Measurements from ENCODE around the gene GOLGA6L10. TPM values are rescaled to one million over a fixed set of nuclear protein-coding genes. Genes with fewer than 3 reads are reported as not detected.
"Not testable (repeated sequence)": the region's sequence is repeated elsewhere in the genome, so short reads cannot be mapped to it uniquely, and the experiment has no call there.

The GOLGA6L10 gene
- total RNA-seq, 4 donors from 2014 or later: 0.41 to 1.5 (median 0.46) TPM

DNA sequence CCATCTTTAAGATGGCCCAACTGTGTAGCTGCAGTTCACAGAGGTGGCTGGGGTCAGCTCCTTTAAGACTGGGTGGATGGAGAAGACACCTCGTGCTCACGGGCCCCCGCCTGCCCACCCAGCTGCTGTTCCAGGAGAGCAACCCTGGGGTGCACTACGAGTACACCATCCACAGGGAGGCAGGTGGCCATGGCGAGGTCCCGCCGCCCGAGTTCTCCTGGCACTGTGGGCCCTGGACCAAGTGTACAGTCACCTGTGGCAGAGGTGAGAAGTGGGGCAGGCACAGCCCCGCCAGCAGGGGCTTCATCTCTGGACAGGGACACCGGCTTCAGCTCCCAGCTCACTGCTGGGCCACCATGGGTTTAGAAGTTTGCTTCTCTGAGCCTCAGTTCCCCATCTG lies 26.8 kb downstream of the GOLGA6L10 start:
- H3K9me3 ChIP-seq; in situ Hi-C loops (cut with MboI; ENCODE audit: low sequenced_read_pairs in 4 of 4); H3K36me3 ChIP-seq; intact Hi-C loops (cut with DNase I; ENCODE audit: low total_unique reads); H3K27ac ChIP-seq; H3K4me3 ChIP-seq; H3K27me3 ChIP-seq; DNase-seq; ATAC-seq; H3K4me1 ChIP-seq: not testable (repeated sequence)

DNA sequence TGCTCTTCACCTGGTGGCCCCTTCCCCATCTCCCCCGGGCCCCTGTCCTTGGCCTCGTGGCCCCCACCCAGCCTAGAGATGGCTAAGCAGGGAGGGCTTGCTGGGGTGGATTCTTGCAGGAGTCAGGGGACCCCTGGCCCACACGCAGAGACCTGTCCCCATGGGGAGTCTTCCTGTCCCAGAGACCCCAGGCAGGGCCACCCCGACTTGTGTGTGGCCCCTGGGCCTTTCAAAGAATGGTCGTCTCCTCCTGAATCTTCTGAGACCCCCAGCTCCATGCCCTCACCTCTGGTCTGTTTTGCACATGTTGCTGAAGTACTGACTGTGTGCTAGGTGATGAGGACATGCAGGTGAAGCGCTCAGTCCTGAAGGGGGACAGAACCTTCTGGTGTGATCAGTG lies 28.4 kb downstream of the GOLGA6L10 start:
- H3K4me3 ChIP-seq; ATAC-seq; H3K4me1 ChIP-seq; intact Hi-C loops (cut with DNase I; ENCODE audit: low total_unique reads); DNase-seq; H3K9me3 ChIP-seq; H3K27me3 ChIP-seq; in situ Hi-C loops (cut with MboI; ENCODE audit: low sequenced_read_pairs in 4 of 4); H3K27ac ChIP-seq; H3K36me3 ChIP-seq: not testable (repeated sequence)

- H3K27ac ChIP-seq; ATAC-seq; in situ Hi-C loops (cut with MboI; ENCODE audit: low sequenced_read_pairs in 4 of 4); H3K4me1 ChIP-seq; intact Hi-C loops (cut with DNase I; ENCODE audit: low total_unique reads); DNase-seq; H3K36me3 ChIP-seq; H3K4me3 ChIP-seq; H3K27me3 ChIP-seq; H3K9me3 ChIP-seq: not testable (repeated sequence)
Measured at GRCh38 chr15:82319522-82320278, 29.6 kb downstream of the GOLGA6L10 start.

DNA sequence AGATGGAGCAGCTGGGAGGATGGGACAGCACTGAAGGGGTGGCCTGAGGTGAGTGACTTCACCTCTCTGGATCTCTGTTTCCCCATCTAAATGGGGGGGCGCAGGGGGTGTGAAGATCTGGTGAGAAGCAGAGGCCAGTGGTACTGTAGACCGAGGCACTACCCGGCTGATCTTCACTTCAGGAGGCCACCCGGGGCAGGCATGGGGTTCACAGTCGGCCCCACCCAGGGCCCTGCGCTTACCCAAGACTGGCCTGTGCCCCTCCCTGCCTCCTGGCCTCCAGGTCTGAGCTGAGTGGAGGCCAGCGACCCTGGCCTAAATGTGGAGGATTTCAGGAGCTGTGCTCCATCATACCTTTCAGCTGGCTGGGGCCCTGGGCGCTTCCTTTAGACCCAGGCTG lies 31.0 kb downstream of the GOLGA6L10 start:
- peak in 1 of 2 donors; percentile 12 for ATAC-seq
- H3K27me3 ChIP-seq; H3K4me1 ChIP-seq; DNase-seq; H3K27ac ChIP-seq; in situ Hi-C loops (cut with MboI; ENCODE audit: low sequenced_read_pairs in 4 of 4); H3K9me3 ChIP-seq; H3K36me3 ChIP-seq; H3K4me3 ChIP-seq; intact Hi-C loops (cut with DNase I; ENCODE audit: low total_unique reads): not testable (repeated sequence)

DNA sequence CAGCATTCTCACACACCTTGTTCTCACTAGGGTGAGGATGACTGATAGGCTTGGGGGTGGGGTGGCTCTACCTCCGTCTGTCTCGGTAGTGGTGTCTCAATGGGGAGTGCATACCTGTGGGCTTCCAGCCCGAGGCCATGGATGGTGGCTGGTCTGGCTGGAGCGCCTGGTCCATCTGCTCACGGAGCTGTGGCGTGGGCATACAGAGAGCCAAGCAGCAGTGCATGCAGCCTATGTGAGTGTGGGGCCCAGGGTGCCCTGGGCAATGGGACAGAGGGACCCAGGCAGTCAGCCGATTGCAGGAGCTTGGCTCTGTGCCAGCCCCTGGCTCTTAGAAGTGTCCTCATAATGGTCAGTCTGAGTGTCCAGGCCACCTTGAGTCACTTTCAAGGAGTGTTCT lies 31.8 kb downstream of the GOLGA6L10 start:
- H3K36me3 ChIP-seq; H3K4me1 ChIP-seq; H3K27ac ChIP-seq; H3K27me3 ChIP-seq; H3K9me3 ChIP-seq; ATAC-seq; H3K4me3 ChIP-seq; intact Hi-C loops (cut with DNase I; ENCODE audit: low total_unique reads); DNase-seq; in situ Hi-C loops (cut with MboI; ENCODE audit: low sequenced_read_pairs in 4 of 4): not testable (repeated sequence)

GRCh38 chr15:82317091-82317489 lies 32.2 kb downstream of the GOLGA6L10 start:
- no peak overlapping the region for H3K27ac ChIP-seq
- no peak overlapping the region for H3K4me3 ChIP-seq
- TF ChIP-seq CTCF (IDR thresholded peaks at IDR 0.05 in 4 of 5, conservative IDR thresholded peaks at IDR 0.05 in 1 of 5) (no peak), POLR2A (IDR thresholded peaks at IDR 0.05) (no peak)
- no peaks in the 10 kb centered on the region for H3K9me3 ChIP-seq
- DNase-seq: no peak
- no peak for ATAC-seq
- in situ Hi-C loops (cut with MboI; ENCODE audit: low sequenced_read_pairs in 4 of 4): no loop called here
- H3K4me1 ChIP-seq: no peaks in the 10 kb centered on the region
- intact Hi-C loops (cut with DNase I; ENCODE audit: low total_unique reads): no loop called here
- no peaks in the 10 kb centered on the region for H3K27me3 ChIP-seq
- no peaks in the 10 kb centered on the region for H3K36me3 ChIP-seq

- H3K36me3 ChIP-seq; H3K9me3 ChIP-seq; H3K27ac ChIP-seq; intact Hi-C loops (cut with DNase I; ENCODE audit: low total_unique reads); H3K27me3 ChIP-seq; ATAC-seq; in situ Hi-C loops (cut with MboI; ENCODE audit: low sequenced_read_pairs in 4 of 4); H3K4me3 ChIP-seq; DNase-seq; H3K4me1 ChIP-seq: not testable (repeated sequence)
Measured at GRCh38 chr15:82316247-82317090, 32.8 kb downstream of the GOLGA6L10 start.
